Middle frontal gyrus (tissue), 1 donor: ENCODE results near the gene COMMD1.
"Not testable (repeated sequence)": the region's sequence is repeated elsewhere in the genome, so short reads cannot be mapped to it uniquely, and the experiment has no call there.

Experiments
- DNase-seq: peaks from one replicate; pipeline ENCODE4 v3.0.0-alpha.2; 2015; ENCODE audit warnings: low spot score; ENCODE audit errors: extremely low spot score

COMMD1 gene

DNA sequence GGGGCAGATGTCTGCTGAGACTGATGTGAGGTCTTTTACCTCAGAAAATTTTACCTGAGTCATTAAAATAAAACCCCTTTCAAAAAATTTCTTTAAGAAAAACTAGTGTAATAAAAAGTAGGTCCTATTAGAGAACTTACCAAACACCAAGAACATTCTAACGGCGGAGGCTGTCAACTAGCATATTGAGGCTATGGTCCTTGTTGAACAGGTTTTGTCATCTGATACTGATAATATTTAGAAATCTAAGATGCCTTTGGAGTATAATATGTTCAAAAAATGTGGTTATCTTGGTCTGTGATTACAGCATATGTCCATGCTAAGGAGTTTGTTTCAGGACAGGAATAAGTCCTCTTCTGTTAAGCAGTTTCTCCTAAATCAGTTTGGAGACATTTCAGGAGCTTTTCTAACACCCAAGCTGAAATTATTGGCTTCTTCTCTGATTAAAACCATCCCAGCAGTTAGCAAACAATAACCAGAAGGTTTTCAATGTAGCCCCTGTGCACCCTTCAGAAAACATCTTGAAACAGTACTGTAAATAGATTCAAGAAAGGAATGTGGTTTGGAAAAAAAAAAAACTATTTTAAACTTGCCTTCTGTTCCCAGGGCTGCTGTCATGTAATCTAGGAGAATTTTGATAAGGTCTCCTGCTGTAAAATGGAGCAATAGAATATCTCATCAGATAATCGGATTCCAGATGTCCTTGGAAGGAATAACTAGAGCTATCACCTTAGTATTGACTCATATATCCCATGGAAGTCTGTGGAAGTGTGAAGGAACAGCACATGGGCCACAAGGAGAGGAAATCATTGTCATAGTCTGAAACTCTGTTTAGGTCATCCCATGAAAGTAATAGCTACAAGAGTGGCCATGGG, 231.7 kb downstream of the COMMD1 start:
- DNase-seq, result no peak

- DNase-seq, result no peak
Measured at GRCh38 chr2:62140426-62141141, 235.1 kb downstream of the COMMD1 start.

- DNase-seq, result no peak
Measured at GRCh38 chr2:62141142-62141740, 235.8 kb downstream of the COMMD1 start.

GRCh38 chr2:62142054-62142453, 236.6 kb downstream of the COMMD1 start:
- no peak for DNase-seq

- no peak for DNase-seq
Measured at GRCh38 chr2:62143696-62144095, 238.2 kb downstream of the COMMD1 start.

- DNase-seq, result no peak
Measured at GRCh38 chr2:62144689-62145477, 239.4 kb downstream of the COMMD1 start.

DNA sequence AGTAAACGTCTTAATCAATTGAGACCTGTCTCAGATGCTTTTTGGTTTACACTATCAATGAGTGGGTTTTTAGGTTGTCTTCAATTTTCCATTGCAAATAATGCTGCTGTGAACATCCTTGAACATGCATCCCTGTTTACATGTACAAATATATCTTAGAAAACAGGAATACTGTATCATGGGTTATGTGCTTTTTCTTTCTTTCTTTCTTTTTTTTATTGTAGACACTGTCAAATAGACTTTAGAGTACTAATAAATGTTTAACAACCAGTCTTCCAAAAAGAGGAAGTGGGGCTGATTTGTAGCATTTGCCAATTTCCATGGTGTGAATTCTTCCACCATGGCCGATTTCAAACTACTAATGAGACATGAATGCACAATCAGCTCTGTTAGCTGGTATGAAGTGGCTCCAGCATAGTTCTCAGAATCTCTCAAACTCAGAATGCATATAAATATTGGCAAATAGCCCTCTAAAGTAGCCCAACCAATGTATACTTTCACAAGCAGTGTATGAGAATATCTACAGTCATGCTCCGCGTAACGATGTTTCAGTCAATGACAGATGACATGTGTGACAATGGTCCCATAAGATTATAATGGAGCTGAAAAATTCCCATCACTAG, 240.1 kb downstream of the COMMD1 start:
- DNase-seq, result no peak

GRCh38 chr2:62146790-62147189, 241.3 kb downstream of the COMMD1 start:
- not testable (repeated sequence) for DNase-seq

DNA sequence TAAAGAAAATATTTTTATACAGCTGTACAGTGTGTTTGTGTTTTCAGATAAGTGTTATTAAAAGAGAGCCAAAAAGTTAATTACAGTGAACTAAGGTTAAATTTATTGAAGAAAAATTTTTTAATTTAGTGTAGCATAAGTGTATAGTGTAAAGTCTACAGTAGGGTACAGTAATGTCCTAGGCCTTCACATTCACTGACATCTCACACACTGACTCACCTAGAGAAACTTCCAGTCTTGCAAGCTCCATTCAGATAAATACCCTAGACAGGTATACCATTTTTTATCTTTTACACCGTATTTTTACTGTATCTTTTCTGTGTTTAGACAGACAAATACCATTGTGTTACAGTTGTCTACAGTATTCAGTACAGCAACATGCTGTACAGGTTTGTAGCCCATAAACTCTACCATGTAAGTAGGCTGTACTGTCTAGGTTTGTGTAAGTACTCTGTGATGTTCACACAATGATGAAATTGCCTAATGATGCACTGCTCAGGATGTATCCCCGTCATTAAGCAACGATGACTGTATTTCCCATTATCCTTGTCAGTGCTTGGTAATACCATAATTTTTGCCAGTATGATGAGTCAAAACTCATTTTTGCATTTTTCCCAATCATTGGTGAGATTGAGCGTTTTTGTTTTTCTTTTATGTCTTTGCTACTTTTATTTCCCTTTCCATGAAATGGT, 242.3 kb downstream of the COMMD1 start:
- no peak for DNase-seq

GRCh38 chr2:62149708-62150107, 244.2 kb downstream of the COMMD1 start:
- DNase-seq, result no peak

DNA sequence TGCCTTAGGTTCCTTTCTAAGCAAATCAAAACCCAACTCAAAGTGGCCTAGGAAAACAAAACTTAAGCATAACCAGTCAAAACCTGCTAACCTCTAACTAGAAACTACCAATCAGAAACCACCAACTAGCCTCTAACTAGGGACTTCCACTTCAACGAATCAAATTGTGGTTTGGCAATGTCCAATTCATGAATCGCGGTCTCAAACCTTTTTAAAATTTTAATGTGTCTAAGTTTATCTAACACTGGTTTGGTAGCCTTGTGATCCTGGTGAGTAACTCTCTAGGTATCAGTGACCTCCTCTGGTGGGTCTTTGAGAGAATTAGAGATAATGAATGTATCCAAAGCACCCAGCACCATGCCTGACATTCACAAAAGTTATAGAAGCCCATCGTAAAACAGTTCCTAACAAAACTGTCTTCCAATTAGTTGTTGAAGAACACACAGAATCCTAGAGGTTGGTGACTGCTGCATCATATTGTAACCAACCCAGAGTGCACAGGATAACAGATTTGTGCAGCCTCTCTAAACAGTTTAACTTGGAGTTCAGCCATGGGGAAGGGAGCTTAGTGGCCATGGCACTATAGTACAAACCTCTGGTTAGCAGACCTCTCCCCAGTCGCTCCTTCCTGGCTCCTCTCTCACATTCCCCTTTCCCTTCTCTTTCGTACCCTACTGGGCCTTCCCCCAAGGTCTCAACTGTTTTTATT, 245.3 kb downstream of the COMMD1 start:
- no peak for DNase-seq

DNA sequence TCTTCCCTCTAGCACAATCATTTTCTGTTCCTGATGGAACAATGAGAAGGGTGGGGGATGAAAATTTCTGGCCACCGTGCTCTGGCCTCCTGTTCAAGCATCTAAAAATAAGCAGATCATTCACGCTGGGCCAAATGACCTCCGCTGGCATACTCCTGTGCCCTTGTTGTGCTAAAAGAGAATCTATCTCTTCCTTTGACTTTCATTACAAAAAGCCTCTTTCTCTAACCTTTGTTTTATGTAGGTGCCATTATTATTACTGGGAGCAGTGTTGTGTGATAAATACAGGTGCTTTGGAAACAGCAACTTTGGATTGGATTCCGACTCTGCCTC, 245.8 kb downstream of the COMMD1 start:
- DNase-seq, result no peak

GRCh38 chr2:62152000-62152399, 246.5 kb downstream of the COMMD1 start:
- DNase-seq, result no peak

GRCh38 chr2:62156861-62157496, 251.5 kb downstream of the COMMD1 start:
- no peak for DNase-seq

- DNase-seq, result no peak
Measured at GRCh38 chr2:62158444-62159121, 253.1 kb downstream of the COMMD1 start.

- DNase-seq, result not testable (repeated sequence)
Measured at GRCh38 chr2:62160691-62161090, 255.2 kb downstream of the COMMD1 start.

- DNase-seq, result no peak
Measured at GRCh38 chr2:62163106-62163831, 257.8 kb downstream of the COMMD1 start.

DNA sequence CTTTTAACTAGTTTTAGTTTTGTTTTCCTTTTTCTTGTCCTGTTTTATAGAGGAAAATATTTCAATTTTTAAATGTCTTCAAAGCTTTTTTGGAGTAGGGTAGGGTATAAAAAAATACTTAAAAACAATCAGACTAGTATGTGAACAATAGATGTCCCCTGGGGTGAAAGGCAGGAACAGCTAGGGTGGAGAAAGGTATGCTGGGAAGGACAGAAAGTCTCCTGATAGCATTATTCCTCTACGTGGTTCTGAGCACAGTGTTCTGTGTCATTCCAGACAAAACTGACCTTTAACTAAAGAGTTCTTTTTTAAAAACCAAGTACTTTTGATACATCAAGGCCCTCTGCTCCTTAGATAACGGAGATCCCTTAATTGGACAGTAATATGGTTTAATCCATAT, 258.4 kb downstream of the COMMD1 start:
- no peak for DNase-seq
